B cell (primary cell): ENCODE results near the gene AKAP9. TPM values are rescaled to one million over a fixed set of nuclear protein-coding genes. Genes with fewer than 3 reads are reported as not detected.

Experiments used
- ATAC-seq: fragments of 200-7000 bp; cut with Tn5 transposase; one replicate; pipeline ENCODE4 v1.10.0; 2021; ENCODE audit warnings: low read depth, mild to moderate bottlenecking, moderate number of reproducible peaks, moderate library complexity
- CTCF ChIA-PET: fragments of 350-600 bp; sonication (Branson Sonifier 250); formaldehyde crosslinking; loops from one replicate; lab custom pipeline; 2021; ENCODE audit warnings: antibody characterized with exemption, inconsistent platforms; lab: Charles Lee
- POLR2A ChIA-PET: fragments of 350-600 bp; sonication (Branson Sonifier 250); formaldehyde crosslinking; loops from one replicate; lab custom pipeline; 2021; ENCODE audit warnings: antibody characterized with exemption; lab: Charles Lee
- DNase-seq: peaks from one replicate; pipeline ENCODE4 v3.0.0; 2013
- H2AFZ ChIP-seq: 2 replicates; pipeline ENCODE4 v1.6.1; 2012; ENCODE audit warnings: mild to moderate bottlenecking, low read depth, low read length; ENCODE audit not compliant: insufficient read depth, poor library complexity, severe bottlenecking
- H3K27ac ChIP-seq, 2 donors: 1 replicate in 1 of 2; 2 replicates in 1 of 2; pipeline ENCODE4 v1.5.1; 2012 to 2013; ENCODE audit warnings: low read length in 2 of 2, mild to moderate bottlenecking in 2 of 2, moderate library complexity in 1 of 2
- H3K27me3 ChIP-seq, 4 experiments: fragments of 200-600 bp in 1 of 4; sonication (generic) in 1 of 4; replicated peaks in 1 of 4; 1 replicate in 2 of 4; 2 replicates in 2 of 4; pipeline versions ENCODE4 v1.6.1 to v1.7.0; 2013 to 2016; ENCODE audit warnings: low read length in 3 of 4, mild to moderate bottlenecking in 2 of 4, mixed read lengths in 1 of 4, moderate library complexity in 1 of 4; ENCODE audit not compliant: insufficient read depth in 4 of 4, control insufficient read depth in 3 of 4; ENCODE audit errors: control extremely low read depth in 1 of 4
- H3K36me3 ChIP-seq, 2 experiments: replicated peaks in 1 of 2; 1 replicate in 1 of 2; 2 replicates in 1 of 2; pipeline versions ENCODE4 v1.6.1 to v1.7.1; 2013; ENCODE audit warnings: low read length in 1 of 2; ENCODE audit not compliant: insufficient read depth in 2 of 2, control insufficient read depth in 1 of 2; ENCODE audit errors: control extremely low read depth in 1 of 2, extremely low read depth in 1 of 2
- H3K4me1 ChIP-seq, 2 donors: fragments of 200-600 bp in 1 of 2; sonication (generic) in 1 of 2; 1 replicate in 1 of 2; 2 replicates in 1 of 2; pipeline versions ENCODE4 v1.5.1 to v1.6.1; 2013 to 2017; ENCODE audit warnings: low read length in 2 of 2; ENCODE audit not compliant: control insufficient read depth in 2 of 2, insufficient read depth in 2 of 2
- H3K4me2 ChIP-seq: replicated peaks from 2 replicates; pipeline ENCODE3; 2012; ENCODE audit warnings: mild to moderate bottlenecking, low read depth, low read length; ENCODE audit not compliant: poor library complexity, severe bottlenecking
- H3K4me3 ChIP-seq, 5 experiments: fragments of 200-600 bp in 1 of 5; sonication (generic) in 1 of 5; 1 replicate in 3 of 5; 2 replicates in 2 of 5; pipeline versions ENCODE4 v1.5.1 to v1.7.0; 2011 to 2016; ENCODE audit warnings: low read length in 4 of 5, mild to moderate bottlenecking in 4 of 5, low read depth in 2 of 5, control low read depth in 1 of 5, moderate library complexity in 1 of 5; ENCODE audit not compliant: insufficient read depth in 1 of 5; ENCODE audit errors: control extremely low read depth in 1 of 5, extremely low read depth in 1 of 5
- H3K79me2 ChIP-seq: fragments of 200-600 bp; sonication (generic); one replicate; pipeline ENCODE4 v1.6.0; 2016; ENCODE audit warnings: low read length; ENCODE audit not compliant: control insufficient read depth, insufficient read depth
- H3K9ac ChIP-seq: fragments of 200-600 bp; sonication (generic); 2 replicates; pipeline ENCODE4 v1.6.1; 2017; ENCODE audit warnings: mild to moderate bottlenecking, low read length, moderate library complexity
- H3K9me3 ChIP-seq, 3 donors: one replicate each; pipeline versions ENCODE4 v1.6.1 to v1.7.1; 2013; ENCODE audit warnings: low read length in 2 of 3; ENCODE audit not compliant: control insufficient read depth in 2 of 3, insufficient read depth in 1 of 3; ENCODE audit errors: control extremely low read depth in 1 of 3
- H4K20me1 ChIP-seq: 2 replicates; pipeline ENCODE4 v1.6.0; 2012; ENCODE audit warnings: mild to moderate bottlenecking, low read length; ENCODE audit not compliant: insufficient read depth, control insufficient read depth, poor library complexity, severe bottlenecking
- H3K27ac Mint-ChIP-seq: one replicate; pipeline ENCODE4 v1.8.0; 2021; ENCODE audit warnings: mixed read lengths
- H3K27me3 Mint-ChIP-seq: one replicate; pipeline ENCODE4 v1.8.0; 2021; ENCODE audit warnings: mixed read lengths
- H3K4me1 Mint-ChIP-seq: one replicate; pipeline ENCODE4 v1.8.0; 2021; ENCODE audit warnings: mixed read lengths
- H3K4me3 Mint-ChIP-seq: one replicate; pipeline ENCODE4 v1.8.0; 2021; ENCODE audit warnings: mixed read lengths
- H3K9me3 Mint-ChIP-seq: one replicate; pipeline ENCODE4 v1.8.0; 2022; ENCODE audit warnings: mixed read lengths; ENCODE audit not compliant: insufficient read depth
- EZH2 ChIP-seq: IDR thresholded peaks from 2 replicates; pipeline ENCODE4 v1.6.1; 2012; ENCODE audit warnings: borderline replicate concordance, low read depth, mild to moderate bottlenecking, moderate library complexity, low read length; ENCODE audit not compliant: insufficient read depth, poor library complexity, severe bottlenecking
- WGBS: methylation state at CpG from one replicate; pipeline ENCODE4 v1.1.5; 2013; ENCODE audit warnings: missing lambda C conversion rate; ENCODE audit not compliant: insufficient coverage; 5-methylcytosine and 5-hydroxymethylcytosine counted together
- intact Hi-C: fragments of 100-400 bp; cut with micrococcal nuclease; formaldehyde crosslinking; loops from one replicate; pipeline ENCODE4 v1.10.0; 2022
- polyA plus RNA-seq: library from polyadenylated mRNA; depleted of rRNA; stranded (reverse); fragments of >200 nt; gene quantifications from 2 replicates; pipeline ENCODE4 v1.2.3, GENCODE V29; 2012
- total RNA-seq, 2 donors: library from RNA; stranded (reverse); fragments of 120-200 nt in 1 of 2; gene quantifications; 1 replicate in 1 of 2; 2 replicates in 1 of 2; pipeline versions ENCODE4 v1.2.3 to v1.2.4, GENCODE V29; 2013 to 2022
- TF ChIP-seq, protein P1 (sequence below): fragments of 200-600 bp; IDR thresholded peaks from one replicate; pipeline ENCODE4 v1.8.0; 2022; ENCODE audit warnings: antibody characterized with exemption, mild to moderate bottlenecking

Gene AKAP9
- total and polyA plus RNA-seq, 2 donors (not counting 1 experiment from before 2014, with no cell fraction given): 19.3 to 106 TPM

DNA sequence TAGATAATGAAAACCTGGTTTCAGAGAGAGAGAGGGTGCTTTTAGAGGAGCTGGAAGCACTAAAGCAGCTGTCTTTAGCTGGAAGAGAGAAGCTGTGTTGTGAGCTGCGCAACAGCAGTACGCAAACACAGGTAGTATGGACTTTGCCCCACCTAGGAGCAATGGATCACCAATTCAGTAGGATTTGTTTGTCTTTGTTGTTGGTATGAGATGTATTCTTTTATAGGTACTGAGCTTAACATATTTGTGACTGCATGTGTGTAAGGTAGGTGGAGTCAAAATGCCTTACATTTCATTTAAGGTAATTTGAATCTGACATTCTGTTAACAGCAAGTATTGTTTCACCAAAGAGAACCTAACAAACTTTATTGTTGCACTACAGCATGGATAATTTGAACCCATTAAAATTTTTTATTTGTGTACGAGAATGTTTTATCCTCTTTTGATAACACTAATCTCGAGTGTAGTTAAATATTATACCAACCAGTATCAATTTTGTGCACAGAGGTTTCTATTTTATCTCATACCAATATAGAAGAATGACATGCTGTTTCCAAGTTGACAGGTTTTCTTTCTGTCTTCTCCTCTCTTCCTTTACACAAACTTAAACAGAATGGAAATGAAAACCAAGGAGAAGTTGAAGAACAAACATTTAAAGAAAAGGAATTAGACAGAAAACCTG is 101.5 kb downstream of the AKAP9 start:
- H3K79me2 ChIP-seq: no peaks in the 10 kb centered on the region
- H3K4me2 ChIP-seq: no peak overlapping the region
- no peaks in the 10 kb centered on the region for H3K27me3 Mint-ChIP-seq
- no peaks in the 10 kb centered on the region for H3K27me3 ChIP-seq
- 100% methylated on average over 2 of the region's 4 CpGs for WGBS
- H3K9ac ChIP-seq: no peak overlapping the region
- ChIA-PET CTCF (no interaction called here), POLR2A (no interaction called here)
- no peaks in the 10 kb centered on the region for H3K4me1 Mint-ChIP-seq
- H3K27ac Mint-ChIP-seq: no peak overlapping the region
- TF ChIP-seq, protein P1, sequence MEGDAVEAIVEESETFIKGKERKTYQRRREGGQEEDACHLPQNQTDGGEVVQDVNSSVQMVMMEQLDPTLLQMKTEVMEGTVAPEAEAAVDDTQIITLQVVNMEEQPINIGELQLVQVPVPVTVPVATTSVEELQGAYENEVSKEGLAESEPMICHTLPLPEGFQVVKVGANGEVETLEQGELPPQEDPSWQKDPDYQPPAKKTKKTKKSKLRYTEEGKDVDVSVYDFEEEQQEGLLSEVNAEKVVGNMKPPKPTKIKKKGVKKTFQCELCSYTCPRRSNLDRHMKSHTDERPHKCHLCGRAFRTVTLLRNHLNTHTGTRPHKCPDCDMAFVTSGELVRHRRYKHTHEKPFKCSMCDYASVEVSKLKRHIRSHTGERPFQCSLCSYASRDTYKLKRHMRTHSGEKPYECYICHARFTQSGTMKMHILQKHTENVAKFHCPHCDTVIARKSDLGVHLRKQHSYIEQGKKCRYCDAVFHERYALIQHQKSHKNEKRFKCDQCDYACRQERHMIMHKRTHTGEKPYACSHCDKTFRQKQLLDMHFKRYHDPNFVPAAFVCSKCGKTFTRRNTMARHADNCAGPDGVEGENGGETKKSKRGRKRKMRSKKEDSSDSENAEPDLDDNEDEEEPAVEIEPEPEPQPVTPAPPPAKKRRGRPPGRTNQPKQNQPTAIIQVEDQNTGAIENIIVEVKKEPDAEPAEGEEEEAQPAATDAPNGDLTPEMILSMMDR: no peak
- no peak for ATAC-seq
- no peak for DNase-seq
- intact Hi-C loops: loop anchor here (5.0 kb wide), 1 partner anchor 655 kb away; no protein-coding TSS in a partner anchor
- H2AFZ ChIP-seq: no peak overlapping the region
- no peaks in the 10 kb centered on the region for H4K20me1 ChIP-seq
- H3K36me3 ChIP-seq: peaks cover 5 to 37% of the 10 kb centered on the region in 2 experiments
- no peak overlapping the region for H3K27ac ChIP-seq
- H3K4me3 ChIP-seq: no peak overlapping the region
- H3K9me3 ChIP-seq: no peaks in the 10 kb centered on the region
- H3K9me3 Mint-ChIP-seq: no peaks in the 10 kb centered on the region
- no peak overlapping the region for H3K4me3 Mint-ChIP-seq
- H3K4me1 ChIP-seq: no peaks in the 10 kb centered on the region

DNA sequence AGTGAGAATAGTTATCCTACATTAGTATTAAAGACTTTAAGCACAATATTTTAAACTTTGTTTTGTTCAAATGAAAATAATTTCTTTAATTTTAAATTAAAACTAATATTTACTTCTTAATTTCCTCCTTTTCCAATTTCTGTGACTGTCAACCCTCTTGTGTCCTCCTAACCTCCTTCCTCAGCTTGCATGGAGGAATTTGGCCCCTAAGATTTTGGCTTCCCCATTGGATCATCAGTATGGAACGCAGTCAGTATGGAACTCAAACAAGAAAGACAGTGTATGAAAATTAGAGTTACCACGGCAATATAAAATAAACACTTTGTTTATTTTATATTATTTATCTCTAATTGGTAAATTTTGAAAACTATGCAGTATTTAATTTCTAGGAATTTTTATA is 102.4 kb downstream of the AKAP9 start:
- no peak overlapping the region for H3K27ac Mint-ChIP-seq
- Histone ChIP-seq H3K9me3 (no peaks in the 10 kb centered on the region), H2AFZ (no peak overlapping the region), H3K9ac (no peak overlapping the region), H3K79me2 (no peaks in the 10 kb centered on the region), H3K4me3 (no peak overlapping the region), H3K27me3 (no peaks in the 10 kb centered on the region), H3K4me2 (no peak overlapping the region), H3K27ac (no peak overlapping the region), H4K20me1 (no peaks in the 10 kb centered on the region), H3K4me1 (no peaks in the 10 kb centered on the region), H3K36me3 (peaks cover 5 to 37% of the 10 kb centered on the region in 2 experiments)
- DNase-seq (no peak), ATAC-seq (no peak)
- intact Hi-C loops: loop anchor here (5.0 kb wide), 1 partner anchor 656 kb away; no protein-coding TSS in a partner anchor
- no peaks in the 10 kb centered on the region for H3K4me1 Mint-ChIP-seq
- POLR2A ChIA-PET: no interaction called here
- CTCF ChIA-PET: no interaction called here
- TF ChIP-seq, protein P1: no peak
- TF ChIP-seq EZH2: no peak
- H3K27me3 Mint-ChIP-seq: no peaks in the 10 kb centered on the region
- no peak overlapping the region for H3K4me3 Mint-ChIP-seq
- H3K9me3 Mint-ChIP-seq: no peaks in the 10 kb centered on the region
- no CpG with 5 or more reads among the region's 2 CpGs for WGBS
